Fibroblast of lung (primary cell): ENCODE results near the gene SLC22A12. TPM values are rescaled to one million over a fixed set of nuclear protein-coding genes. Genes with fewer than 3 reads are reported as not detected.

Experiments used
- DNase-seq, 2 donors: peaks; one replicate each; pipeline versions ENCODE4 v3.0.0 to v3.0.0-alpha.2; 2010; ENCODE audit warnings: low read depth in 2 of 2
- H2AFZ ChIP-seq: 2 replicates; pipeline ENCODE4 v1.5.1; 2012; ENCODE audit warnings: low read length, control low read depth, inconsistent platforms
- H3K27ac ChIP-seq: 2 replicates; pipeline ENCODE4 v1.5.1; 2011; ENCODE audit warnings: low read length, control low read depth; ENCODE audit not compliant: insufficient read depth
- H3K27me3 ChIP-seq: 2 replicates; pipeline ENCODE4 v1.5.1; 2011; ENCODE audit warnings: mild to moderate bottlenecking, low read length; ENCODE audit not compliant: control insufficient read depth, insufficient read depth
- H3K36me3 ChIP-seq: 2 replicates; pipeline ENCODE4 v1.5.1; 2011; ENCODE audit warnings: low read length; ENCODE audit not compliant: control insufficient read depth, insufficient read depth
- H3K4me1 ChIP-seq: 2 replicates; pipeline ENCODE4 v1.5.1; 2011; ENCODE audit warnings: low read length; ENCODE audit not compliant: control insufficient read depth, insufficient read depth; ENCODE audit errors: extremely low read depth
- H3K4me2 ChIP-seq: 2 replicates; pipeline ENCODE4 v1.5.1; 2011; ENCODE audit warnings: low read length, control low read depth; ENCODE audit not compliant: insufficient read depth; ENCODE audit errors: extremely low read depth
- H3K4me3 ChIP-seq, 4 experiments: fragments of 200-600 bp in 1 of 4; sonication (generic) in 1 of 4; replicated peaks in 1 of 4; 2 replicates each; pipeline ENCODE4 v1.5.1; 2011 to 2016; ENCODE audit warnings: low read length in 4 of 4, low read depth in 3 of 4, mild to moderate bottlenecking in 3 of 4, control low read depth in 2 of 4, inconsistent platforms in 1 of 4, mixed read lengths in 1 of 4; ENCODE audit not compliant: insufficient read depth in 1 of 4; ENCODE audit errors: control extremely low read depth in 1 of 4
- H3K79me2 ChIP-seq: 2 replicates; pipeline ENCODE4 v1.5.1; 2012; ENCODE audit warnings: mild to moderate bottlenecking, low read length, inconsistent platforms; ENCODE audit not compliant: control insufficient read depth, insufficient read depth
- H3K9ac ChIP-seq: 2 replicates; pipeline ENCODE4 v1.5.1; 2011; ENCODE audit warnings: mild to moderate bottlenecking, low read length, control low read depth; ENCODE audit not compliant: insufficient read depth
- H3K9me3 ChIP-seq: 2 replicates; pipeline ENCODE4 v1.5.1; 2012; ENCODE audit warnings: low read depth, low read length; ENCODE audit not compliant: control insufficient read depth, insufficient read depth
- H4K20me1 ChIP-seq: 2 replicates; pipeline ENCODE4 v1.5.1; 2011; ENCODE audit warnings: low read length; ENCODE audit not compliant: control insufficient read depth, insufficient read depth; ENCODE audit errors: extremely low read depth
- EZH2 ChIP-seq: IDR thresholded peaks from 2 replicates; pipeline ENCODE4 v1.5.1; 2012; ENCODE audit warnings: low read length, control low read depth, mild to moderate bottlenecking; ENCODE audit errors: missing control alignments
- polyA plus RNA-seq, 2 donors: library from polyadenylated mRNA; depleted of rRNA in 1 of 2; stranded (reverse) in 1 of 2; unstranded in 1 of 2; fragments of >200 nt; gene quantifications; 2 replicates each; pipeline ENCODE4 v1.2.1, GENCODE V29; 2011 to 2012; ENCODE audit warnings: missing spikeins in 1 of 2
- total RNA-seq: library from RNA; depleted of rRNA; stranded (reverse); fragments of >200 nt; gene quantifications from 2 replicates; pipeline ENCODE4 v1.2.1, GENCODE V29; 2014
- TF ChIP-seq, protein P1 (sequence below), 2 donors: IDR thresholded peaks in 1 of 2; conservative IDR thresholded peaks in 1 of 2; 1 replicate in 1 of 2; 2 replicates in 1 of 2; pipeline ENCODE4 v1.5.1; 2011 to 2012; ENCODE audit warnings: low read length in 2 of 2, control low read depth in 1 of 2, inconsistent platforms in 1 of 2, low read depth in 1 of 2, mild to moderate bottlenecking in 1 of 2

Gene SLC22A12
- total and polyA plus RNA-seq, 2 donors (not counting 1 experiment from before 2014, with no cell fraction given): not detected

- Histone ChIP-seq H3K36me3 (no peaks in the 10 kb centered on the region), H3K4me3 (no peak overlapping the region), H3K9me3 (no peaks in the 10 kb centered on the region), H3K4me2 (no peak overlapping the region), H4K20me1 (peaks cover 2% of the 10 kb centered on the region), H2AFZ (no peak overlapping the region), H3K79me2 (no peaks in the 10 kb centered on the region), H3K27me3 (peaks cover 2% of the 10 kb centered on the region), H3K4me1 (no peaks in the 10 kb centered on the region), H3K27ac (no peak overlapping the region), H3K9ac (no peak overlapping the region)
- no peak for DNase-seq
- no peak for TF ChIP-seq EZH2
- TF ChIP-seq, protein P1, sequence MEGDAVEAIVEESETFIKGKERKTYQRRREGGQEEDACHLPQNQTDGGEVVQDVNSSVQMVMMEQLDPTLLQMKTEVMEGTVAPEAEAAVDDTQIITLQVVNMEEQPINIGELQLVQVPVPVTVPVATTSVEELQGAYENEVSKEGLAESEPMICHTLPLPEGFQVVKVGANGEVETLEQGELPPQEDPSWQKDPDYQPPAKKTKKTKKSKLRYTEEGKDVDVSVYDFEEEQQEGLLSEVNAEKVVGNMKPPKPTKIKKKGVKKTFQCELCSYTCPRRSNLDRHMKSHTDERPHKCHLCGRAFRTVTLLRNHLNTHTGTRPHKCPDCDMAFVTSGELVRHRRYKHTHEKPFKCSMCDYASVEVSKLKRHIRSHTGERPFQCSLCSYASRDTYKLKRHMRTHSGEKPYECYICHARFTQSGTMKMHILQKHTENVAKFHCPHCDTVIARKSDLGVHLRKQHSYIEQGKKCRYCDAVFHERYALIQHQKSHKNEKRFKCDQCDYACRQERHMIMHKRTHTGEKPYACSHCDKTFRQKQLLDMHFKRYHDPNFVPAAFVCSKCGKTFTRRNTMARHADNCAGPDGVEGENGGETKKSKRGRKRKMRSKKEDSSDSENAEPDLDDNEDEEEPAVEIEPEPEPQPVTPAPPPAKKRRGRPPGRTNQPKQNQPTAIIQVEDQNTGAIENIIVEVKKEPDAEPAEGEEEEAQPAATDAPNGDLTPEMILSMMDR (conservative IDR thresholded peaks at IDR 0.05 in 1 of 2, IDR thresholded peaks at IDR 0.05 in 1 of 2; ENCODE audit: low read depth in 1 of 2, low read length in 2 of 2): no peak
These were observed 14.2 kb downstream of the SLC22A12 start for GRCh38 chr11:64605244-64605560.

GRCh38 chr11:64605656-64606585, 14.9 kb downstream of the SLC22A12 start:
- DNase-seq: no peak
- Histone ChIP-seq H3K9ac (no peak overlapping the region), H3K79me2 (no peaks in the 10 kb centered on the region), H4K20me1 (peaks cover 2% of the 10 kb centered on the region), H3K27ac (no peak overlapping the region), H3K4me1 (no peaks in the 10 kb centered on the region), H3K4me2 (no peak overlapping the region), H3K27me3 (peaks cover 2% of the 10 kb centered on the region), H3K36me3 (no peaks in the 10 kb centered on the region), H2AFZ (no peak overlapping the region), H3K4me3 (no peak overlapping the region), H3K9me3 (no peaks in the 10 kb centered on the region)
- TF ChIP-seq, protein P1 (conservative IDR thresholded peaks at IDR 0.05 in 1 of 2, IDR thresholded peaks at IDR 0.05 in 1 of 2; ENCODE audit: low read depth in 1 of 2, low read length in 2 of 2): no peak
- no peak for TF ChIP-seq EZH2

DNA sequence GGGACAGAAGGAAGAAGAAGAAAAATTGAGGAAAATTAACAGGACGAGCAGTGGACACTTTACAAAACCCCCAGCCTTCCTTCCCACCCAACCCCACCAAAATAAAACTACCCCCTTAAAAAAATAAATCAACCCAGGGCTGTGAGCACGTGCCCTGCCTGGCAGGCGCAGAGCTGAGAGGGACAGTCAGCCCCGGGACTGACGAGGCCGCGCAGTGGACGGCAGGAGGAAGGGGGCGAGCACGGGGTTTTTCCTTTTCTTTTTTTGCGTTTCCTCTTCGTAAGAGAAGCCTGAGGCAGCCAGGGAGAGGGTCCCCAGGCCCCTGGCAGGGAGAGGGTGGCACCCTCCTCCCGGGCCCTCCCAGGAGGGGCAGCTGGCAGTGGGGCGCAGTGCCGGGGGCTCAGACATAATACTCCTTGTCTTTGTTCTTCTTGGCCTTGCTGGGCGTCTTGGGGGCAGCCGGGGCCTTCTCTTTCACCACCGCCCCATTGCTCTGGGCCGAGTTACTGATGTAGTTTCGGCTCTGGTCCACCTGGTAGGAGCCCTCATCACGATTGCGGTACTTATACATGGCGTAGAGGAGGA, 15.9 kb downstream of the SLC22A12 start:
- DNase-seq: no peak
- Histone ChIP-seq H3K27me3 (peaks cover 2% of the 10 kb centered on the region), H3K4me1 (no peaks in the 10 kb centered on the region), H3K4me3 (no peak overlapping the region), H4K20me1 (peaks cover 2% of the 10 kb centered on the region), H3K36me3 (no peaks in the 10 kb centered on the region), H3K27ac (no peak overlapping the region), H3K9ac (no peak overlapping the region), H2AFZ (no peak overlapping the region), H3K4me2 (no peak overlapping the region), H3K79me2 (no peaks in the 10 kb centered on the region), H3K9me3 (no peaks in the 10 kb centered on the region)
- no peak for TF ChIP-seq EZH2
- TF ChIP-seq, protein P1 (conservative IDR thresholded peaks at IDR 0.05 in 1 of 2, IDR thresholded peaks at IDR 0.05 in 1 of 2; ENCODE audit: low read depth in 1 of 2, low read length in 2 of 2): no peak
